ENCODE data around the gene CDADC1.

DNA sequence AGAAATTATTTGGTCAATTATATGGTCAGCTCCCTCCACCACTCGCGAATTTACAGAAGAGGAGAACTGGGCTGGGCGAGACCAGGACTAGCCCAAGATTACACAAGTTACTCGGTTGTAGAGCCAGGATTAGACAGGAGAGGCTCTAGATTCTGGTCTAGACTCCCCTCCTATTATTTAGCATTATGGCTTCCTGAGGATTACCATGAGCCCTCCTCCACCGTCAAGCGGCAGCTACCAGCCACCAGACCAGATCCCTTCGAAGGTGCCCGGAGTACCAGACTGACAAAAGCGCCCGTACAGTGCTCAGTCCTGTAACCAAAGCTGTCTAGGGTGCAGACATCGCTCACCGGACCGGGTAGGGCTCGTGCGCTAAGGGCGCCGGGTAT is 28.1 kb upstream of the CDADC1 start:
- TF ChIP-seq, protein P1, sequence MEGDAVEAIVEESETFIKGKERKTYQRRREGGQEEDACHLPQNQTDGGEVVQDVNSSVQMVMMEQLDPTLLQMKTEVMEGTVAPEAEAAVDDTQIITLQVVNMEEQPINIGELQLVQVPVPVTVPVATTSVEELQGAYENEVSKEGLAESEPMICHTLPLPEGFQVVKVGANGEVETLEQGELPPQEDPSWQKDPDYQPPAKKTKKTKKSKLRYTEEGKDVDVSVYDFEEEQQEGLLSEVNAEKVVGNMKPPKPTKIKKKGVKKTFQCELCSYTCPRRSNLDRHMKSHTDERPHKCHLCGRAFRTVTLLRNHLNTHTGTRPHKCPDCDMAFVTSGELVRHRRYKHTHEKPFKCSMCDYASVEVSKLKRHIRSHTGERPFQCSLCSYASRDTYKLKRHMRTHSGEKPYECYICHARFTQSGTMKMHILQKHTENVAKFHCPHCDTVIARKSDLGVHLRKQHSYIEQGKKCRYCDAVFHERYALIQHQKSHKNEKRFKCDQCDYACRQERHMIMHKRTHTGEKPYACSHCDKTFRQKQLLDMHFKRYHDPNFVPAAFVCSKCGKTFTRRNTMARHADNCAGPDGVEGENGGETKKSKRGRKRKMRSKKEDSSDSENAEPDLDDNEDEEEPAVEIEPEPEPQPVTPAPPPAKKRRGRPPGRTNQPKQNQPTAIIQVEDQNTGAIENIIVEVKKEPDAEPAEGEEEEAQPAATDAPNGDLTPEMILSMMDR (IDR thresholded peaks at IDR 0.05; ENCODE audit: insufficient read depth, low read length, poor library complexity, severe bottlenecking): no peak
- no peak for TF ChIP-seq EZH2phosphoT487 (conservative IDR thresholded peaks at IDR 0.05; ENCODE audit: low read length)
